GM12878 (cell line): ENCODE results near the gene GRIK3. TPM values are rescaled to one million over a fixed set of nuclear protein-coding genes. Genes with fewer than 3 reads are reported as not detected.

Experiments
- ATAC-seq: fragments of 200-7000 bp; cut with Tn5 transposase; 3 replicates; pipeline ENCODE4 v1.9.1; 2020; ENCODE audit warnings: mild to moderate bottlenecking, moderate library complexity
- BruUV-seq: library from RNA; stranded (reverse); fragments of 400-500 nt; replicated peaks from 2 replicates; lab custom pipeline; 2021; lab: Mats Ljungman, UMichigan
- CTCF ChIA-PET: fragments of 300-600 bp; sonication (Branson Sonifier 250); formaldehyde crosslinking; extraction: SDS; loops from one replicate; lab custom pipeline; 2021; ENCODE audit warnings: inconsistent platforms; lab: Yijun Ruan, JAX
- POLR2A ChIA-PET: fragments of 350-600 bp; formaldehyde crosslinking; extraction: SDS; loops from one replicate; lab custom pipeline; 2021; ENCODE audit warnings: inconsistent platforms; lab: Charles Lee
- RAD21 ChIA-PET: fragments of 300-600 bp; sonication (Branson Sonifier 250); formaldehyde crosslinking; loops from one replicate; lab custom pipeline; 2023; ENCODE audit warnings: antibody characterized with exemption; ENCODE audit not compliant: unreplicated experiment; lab: Charles Lee
- SMC1A ChIA-PET: fragments of 300-600 bp; sonication (Branson Sonifier 250); formaldehyde crosslinking; loops from one replicate; lab custom pipeline; 2023; ENCODE audit not compliant: unreplicated experiment, uncharacterized antibody; lab: Charles Lee
- DNase-seq: peaks from one replicate; pipeline ENCODE4 v3.0.0-alpha.2; 2011; ENCODE audit warnings: low read depth, low spot score
- FAIRE-seq: peaks from 3 replicates; lab custom pipeline; 2011; peaks lifted over from hg19 to GRCh38; lab: Jason Lieb, UNC
- H2AFZ ChIP-seq: 2 replicates; pipeline ENCODE4 v1.6.0; 2011; ENCODE audit warnings: low read depth, low read length, control low read depth; ENCODE audit not compliant: control insufficient read depth
- H3K27ac ChIP-seq: 2 replicates; pipeline ENCODE4 v1.5.1; 2011; ENCODE audit warnings: control low read depth; ENCODE audit not compliant: control insufficient read depth, insufficient read depth
- H3K27me3 ChIP-seq, 2 experiments: replicated peaks in 1 of 2; 2 replicates each; pipeline versions ENCODE4 v1.6.0 to v1.6.1; 2011; ENCODE audit warnings: low read length in 1 of 2; ENCODE audit not compliant: control insufficient read depth in 2 of 2, insufficient read depth in 2 of 2
- H3K36me3 ChIP-seq, 2 experiments: 2 replicates each; pipeline ENCODE4 v1.5.1; 2011; ENCODE audit warnings: low read length in 1 of 2; ENCODE audit not compliant: control insufficient read depth in 2 of 2, insufficient read depth in 2 of 2
- H3K4me1 ChIP-seq: 2 replicates; pipeline ENCODE4 v1.6.1; 2011; ENCODE audit warnings: mild to moderate bottlenecking, low read length, moderate library complexity, mixed read lengths; ENCODE audit not compliant: control insufficient read depth, insufficient read depth
- H3K4me2 ChIP-seq: 2 replicates; pipeline ENCODE4 v1.6.0; 2011; ENCODE audit warnings: control low read depth; ENCODE audit not compliant: control insufficient read depth, insufficient read depth
- H3K4me3 ChIP-seq: fragments of 200-600 bp; sonication (generic); 2 replicates; pipeline ENCODE4 v1.5.1; 2016
- H3K79me2 ChIP-seq: 2 replicates; pipeline ENCODE4 v1.6.0; 2011; ENCODE audit warnings: low read length; ENCODE audit not compliant: control insufficient read depth, insufficient read depth
- H3K9ac ChIP-seq: 2 replicates; pipeline ENCODE4 v1.8.0; 2011; ENCODE audit warnings: low read length, control low read depth, mixed read lengths; ENCODE audit not compliant: control insufficient read depth, insufficient read depth
- H3K9me3 ChIP-seq: replicated peaks from 3 replicates; pipeline ENCODE4 v1.5.1; 2011; ENCODE audit warnings: mild to moderate bottlenecking, low read length; ENCODE audit not compliant: control insufficient read depth, insufficient read depth
- H4K20me1 ChIP-seq: 2 replicates; pipeline ENCODE4 v1.6.0; 2011; ENCODE audit not compliant: control insufficient read depth, insufficient read depth
- DPF2 ChIP-seq: fragments of 450-650 bp; IDR thresholded peaks from 2 replicates; pipeline ENCODE4 v1.6.1; 2017; ENCODE audit warnings: mild to moderate bottlenecking
- HDAC2 ChIP-seq: fragments of 200-600 bp; sonication (generic); IDR thresholded peaks from 2 replicates; pipeline ENCODE4 v1.6.1; 2017
- MEF2B ChIP-seq: fragments of 450-650 bp; IDR thresholded peaks from 2 replicates; pipeline ENCODE4 v1.6.1; 2018; ENCODE audit warnings: mild to moderate bottlenecking, moderate library complexity; ENCODE audit not compliant: partially characterized antibody, poor library complexity, severe bottlenecking
- MTA2 ChIP-seq: fragments of 450-650 bp; IDR thresholded peaks from 2 replicates; pipeline ENCODE4 v1.6.1; 2016; ENCODE audit warnings: low read depth, mild to moderate bottlenecking, moderate library complexity
- STAT3 ChIP-seq: IDR thresholded peaks from 2 replicates; pipeline ENCODE4 v1.6.1; 2011; ENCODE audit warnings: low read depth, low read length, improper control_type of control experiment
- TAF1 ChIP-seq: IDR thresholded peaks from 2 replicates; pipeline ENCODE4 v1.6.1; 2011; ENCODE audit warnings: mild to moderate bottlenecking, low read depth, low read length, borderline replicate concordance
- TCF3 ChIP-seq: IDR thresholded peaks from 2 replicates; pipeline ENCODE4 v1.6.1; 2012; ENCODE audit warnings: low read depth, mild to moderate bottlenecking, low read length, borderline replicate concordance; ENCODE audit not compliant: insufficient read depth
- YY1 ChIP-seq: IDR thresholded peaks from 2 replicates; pipeline ENCODE4 v1.6.1; 2011; ENCODE audit warnings: low read depth, mild to moderate bottlenecking, low read length
- WGBS: methylation state at CpG from one replicate; pipeline ENCODE4 v1.1.6; 2016; ENCODE audit warnings: low lambda C conversion rate; ENCODE audit not compliant: insufficient replicate concordance, insufficient coverage; ENCODE audit errors: missing lambda C conversion rate; 5-methylcytosine and 5-hydroxymethylcytosine counted together
- in situ Hi-C: fragments of 300-500 bp; cut with MboI; formaldehyde crosslinking; loops from 9 replicates; pipeline ENCODE4 v1.14.3; 2018; ENCODE audit warnings: mixed read lengths
- intact Hi-C: fragments of 100-400 bp; cut with micrococcal nuclease; formaldehyde crosslinking; loops from one replicate; pipeline ENCODE4 v1.14.2; 2022; ENCODE audit not compliant: unreplicated experiment
- polyA plus RNA-seq, 11 experiments: library from polyadenylated mRNA; depleted of rRNA in 4 of 11; unstranded in 6 of 11; stranded (reverse) in 5 of 11; fragments of >200 nt; fragmentation: Nextera tagmentation in 4 of 11; fragmentation: Illumina TruSeq in 1 of 11; extraction: Ambion mirVana in 4 of 11; extraction: Trizol in 1 of 11; gene quantifications; 1 replicate in 1 of 11; 2 replicates in 10 of 11; pipeline versions ENCODE4 v1.2.1 to v1.2.3, GENCODE V29; 2011 to 2016; ENCODE audit warnings: inconsistent platforms in 2 of 11, missing spikeins in 2 of 11, low read depth in 1 of 11
- total RNA-seq, 4 experiments: library from RNA; depleted of rRNA in 3 of 4; stranded (reverse); fragments of >200 nt in 3 of 4; fragmentation: Illumina TruSeq in 1 of 4; extraction: Trizol in 1 of 4; gene quantifications; 2 replicates each; pipeline versions ENCODE4 v1.2.1 to v1.2.3, GENCODE V29; 2013 to 2021
- TF ChIP-seq, protein P1 (sequence below): fragments of 450-650 bp; IDR thresholded peaks from 2 replicates; pipeline ENCODE4 v1.6.1; 2017; ENCODE audit warnings: mild to moderate bottlenecking, low read depth, inconsistent platforms; ENCODE audit not compliant: poor library complexity, severe bottlenecking
- TF ChIP-seq, protein P2 (sequence below): IDR thresholded peaks from 2 replicates; pipeline ENCODE4 v1.6.1; 2012; ENCODE audit warnings: low read length, inconsistent platforms
- TF ChIP-seq, protein P3 (sequence below): fragments of 450-650 bp; IDR thresholded peaks from 2 replicates; pipeline ENCODE4 v1.6.1; 2017; ENCODE audit warnings: borderline replicate concordance

GRIK3 gene
- total and polyA plus RNA-seq, 10 of the 15 experiments (the other 5 are each of a cell fraction or from before 2014, with no cell fraction given): not detected

DNA sequence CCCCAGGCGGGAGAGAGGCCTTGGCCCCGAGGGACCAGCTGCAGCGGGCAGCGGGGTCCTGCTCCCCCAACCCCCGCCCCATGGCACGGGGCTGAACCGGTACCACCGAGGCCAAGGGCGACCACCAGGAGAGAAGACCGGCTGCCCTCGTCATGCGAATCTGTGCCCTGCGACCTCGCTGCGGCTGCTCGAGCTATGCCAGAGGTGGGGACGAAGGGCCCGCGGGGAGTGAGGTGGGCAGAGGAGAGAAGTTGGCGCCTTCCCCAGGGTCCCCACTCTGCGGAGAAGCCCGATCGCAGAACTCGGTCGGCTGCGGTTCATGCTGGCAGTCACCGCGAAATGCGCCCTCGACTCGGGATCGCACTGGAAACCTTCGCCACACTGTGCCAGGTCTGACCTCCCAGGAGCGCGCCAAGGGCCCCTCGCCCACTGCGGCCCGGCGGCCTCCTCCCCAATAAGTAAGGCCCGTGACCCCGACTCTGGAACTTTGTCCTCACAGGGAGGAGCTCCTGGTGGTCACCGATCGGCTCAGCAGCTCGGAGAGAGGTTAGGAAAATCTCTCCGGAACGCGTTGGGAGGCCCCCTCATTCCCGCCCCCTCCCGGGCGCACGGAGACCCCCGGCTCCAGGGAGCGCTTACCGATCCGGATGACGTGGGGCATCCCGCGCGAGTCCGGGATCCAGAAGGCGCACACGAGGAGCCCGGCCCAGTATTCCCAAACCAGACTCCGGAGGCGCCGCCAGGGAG is 787 bp downstream of the GRIK3 start:
- H4K20me1 ChIP-seq: no peaks in the 10 kb centered on the region
- H3K27me3 ChIP-seq: peaks cover 4 to 20% of the 10 kb centered on the region in 2 experiments; a peak in 3 of 4 replicates
- no peak overlapping the region for H3K4me3 ChIP-seq
- H3K4me2 ChIP-seq: no peak overlapping the region
- H3K9ac ChIP-seq: no peak overlapping the region
- H2AFZ ChIP-seq: no peak overlapping the region
- in situ Hi-C loops: no loop called here
- ATAC-seq (no peak), FAIRE-seq (no peak), DNase-seq (no peak)
- H3K9me3 ChIP-seq: no peaks in the 10 kb centered on the region; the same call in 2 of the 3 replicates
- intact Hi-C loops: no loop called here
- SMC1A ChIA-PET: no interaction called here
- no peaks in the 10 kb centered on the region for H3K36me3 ChIP-seq
- H3K27ac ChIP-seq: no peak overlapping the region
- POLR2A ChIA-PET: no interaction called here
- TF ChIP-seq TCF3 (no peak), YY1 (no peak), MTA2 (no peak), DPF2 (no peak), STAT3 (no peak), HDAC2 (no peak), TAF1 (no peak), MEF2B (no peak)
- TF ChIP-seq, protein P1, sequence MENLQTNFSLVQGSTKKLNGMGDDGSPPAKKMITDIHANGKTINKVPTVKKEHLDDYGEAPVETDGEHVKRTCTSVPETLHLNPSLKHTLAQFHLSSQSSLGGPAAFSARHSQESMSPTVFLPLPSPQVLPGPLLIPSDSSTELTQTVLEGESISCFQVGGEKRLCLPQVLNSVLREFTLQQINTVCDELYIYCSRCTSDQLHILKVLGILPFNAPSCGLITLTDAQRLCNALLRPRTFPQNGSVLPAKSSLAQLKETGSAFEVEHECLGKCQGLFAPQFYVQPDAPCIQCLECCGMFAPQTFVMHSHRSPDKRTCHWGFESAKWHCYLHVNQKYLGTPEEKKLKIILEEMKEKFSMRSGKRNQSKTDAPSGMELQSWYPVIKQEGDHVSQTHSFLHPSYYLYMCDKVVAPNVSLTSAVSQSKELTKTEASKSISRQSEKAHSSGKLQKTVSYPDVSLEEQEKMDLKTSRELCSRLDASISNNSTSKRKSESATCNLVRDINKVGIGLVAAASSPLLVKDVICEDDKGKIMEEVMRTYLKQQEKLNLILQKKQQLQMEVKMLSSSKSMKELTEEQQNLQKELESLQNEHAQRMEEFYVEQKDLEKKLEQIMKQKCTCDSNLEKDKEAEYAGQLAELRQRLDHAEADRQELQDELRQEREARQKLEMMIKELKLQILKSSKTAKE: no peak
- TF ChIP-seq, protein P2, sequence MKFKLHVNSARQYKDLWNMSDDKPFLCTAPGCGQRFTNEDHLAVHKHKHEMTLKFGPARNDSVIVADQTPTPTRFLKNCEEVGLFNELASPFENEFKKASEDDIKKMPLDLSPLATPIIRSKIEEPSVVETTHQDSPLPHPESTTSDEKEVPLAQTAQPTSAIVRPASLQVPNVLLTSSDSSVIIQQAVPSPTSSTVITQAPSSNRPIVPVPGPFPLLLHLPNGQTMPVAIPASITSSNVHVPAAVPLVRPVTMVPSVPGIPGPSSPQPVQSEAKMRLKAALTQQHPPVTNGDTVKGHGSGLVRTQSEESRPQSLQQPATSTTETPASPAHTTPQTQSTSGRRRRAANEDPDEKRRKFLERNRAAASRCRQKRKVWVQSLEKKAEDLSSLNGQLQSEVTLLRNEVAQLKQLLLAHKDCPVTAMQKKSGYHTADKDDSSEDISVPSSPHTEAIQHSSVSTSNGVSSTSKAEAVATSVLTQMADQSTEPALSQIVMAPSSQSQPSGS: no peak
- TF ChIP-seq, protein P3, sequence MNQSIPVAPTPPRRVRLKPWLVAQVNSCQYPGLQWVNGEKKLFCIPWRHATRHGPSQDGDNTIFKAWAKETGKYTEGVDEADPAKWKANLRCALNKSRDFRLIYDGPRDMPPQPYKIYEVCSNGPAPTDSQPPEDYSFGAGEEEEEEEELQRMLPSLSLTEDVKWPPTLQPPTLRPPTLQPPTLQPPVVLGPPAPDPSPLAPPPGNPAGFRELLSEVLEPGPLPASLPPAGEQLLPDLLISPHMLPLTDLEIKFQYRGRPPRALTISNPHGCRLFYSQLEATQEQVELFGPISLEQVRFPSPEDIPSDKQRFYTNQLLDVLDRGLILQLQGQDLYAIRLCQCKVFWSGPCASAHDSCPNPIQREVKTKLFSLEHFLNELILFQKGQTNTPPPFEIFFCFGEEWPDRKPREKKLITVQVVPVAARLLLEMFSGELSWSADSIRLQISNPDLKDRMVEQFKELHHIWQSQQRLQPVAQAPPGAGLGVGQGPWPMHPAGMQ: no peak
- BruUV-seq: no TSS peak
- WGBS: 41% methylated on average over 50 of the region's 66 CpGs
- RAD21 ChIA-PET: no interaction called here
- CTCF ChIA-PET: no interaction called here
- H3K4me1 ChIP-seq: no peaks in the 10 kb centered on the region
- H3K79me2 ChIP-seq: no peaks in the 10 kb centered on the region
